HG02763 (cell line): ENCODE data around the gene ZCCHC4.
"Not testable (repeated sequence)": the region's sequence is repeated elsewhere in the genome, so short reads cannot be mapped to it uniquely, and the experiment has no call there.

ENCODE experiments used
- ATAC-seq: cut with Tn5 transposase; IDR thresholded peaks from one replicate; pipeline ENCODE4 v1.9.1; 2021; ENCODE audit warnings: mild to moderate bottlenecking, moderate library complexity; ENCODE audit not compliant: unreplicated experiment

Gene ZCCHC4

DNA sequence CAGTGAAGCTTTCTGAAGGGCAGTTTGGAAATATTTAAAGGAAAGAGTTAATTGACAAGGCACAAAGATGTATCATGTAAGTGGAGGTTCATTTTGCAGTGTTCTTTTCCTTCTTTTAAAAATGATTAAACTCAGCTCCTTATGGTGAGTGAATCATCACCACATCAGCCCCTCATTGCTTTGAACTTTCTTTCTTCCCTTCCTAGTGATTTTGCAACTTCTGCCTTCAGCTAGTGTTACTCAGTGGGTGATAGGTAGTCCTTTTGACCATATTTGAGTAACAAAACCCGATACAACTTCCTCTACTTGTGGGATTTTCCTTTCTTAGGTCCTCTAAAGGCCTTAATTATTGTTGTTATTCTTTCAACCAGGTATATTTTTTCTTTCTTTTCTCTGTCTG, 8.2 kb downstream of the ZCCHC4 start:
- no peak for ATAC-seq

GRCh38 chr4:25321703-25322102, 9.1 kb downstream of the ZCCHC4 start:
- no peak for ATAC-seq

DNA sequence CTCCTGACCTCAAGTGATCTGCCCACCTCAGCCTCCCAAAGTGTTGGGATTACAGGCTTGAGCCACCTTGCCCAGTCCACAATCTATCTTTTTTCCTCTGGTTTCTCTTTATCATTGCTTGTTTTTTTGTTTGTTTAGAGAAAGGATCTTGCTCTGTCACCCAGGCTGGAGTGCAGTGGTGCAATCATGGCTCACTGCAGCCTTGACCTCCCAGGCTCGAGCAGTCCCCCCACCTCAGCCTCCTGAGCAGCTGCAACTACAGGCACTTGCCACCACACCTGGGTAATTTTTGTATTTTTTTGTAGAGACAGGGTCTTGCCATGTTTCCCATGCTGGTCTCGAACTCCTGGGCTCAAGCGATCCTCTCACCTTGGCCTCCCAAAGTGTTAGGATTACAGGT, 15.9 kb downstream of the ZCCHC4 start:
- ATAC-seq: not testable (repeated sequence)

GRCh38 chr4:25330335-25330734, 17.8 kb downstream of the ZCCHC4 start:
- ATAC-seq: no peak

DNA sequence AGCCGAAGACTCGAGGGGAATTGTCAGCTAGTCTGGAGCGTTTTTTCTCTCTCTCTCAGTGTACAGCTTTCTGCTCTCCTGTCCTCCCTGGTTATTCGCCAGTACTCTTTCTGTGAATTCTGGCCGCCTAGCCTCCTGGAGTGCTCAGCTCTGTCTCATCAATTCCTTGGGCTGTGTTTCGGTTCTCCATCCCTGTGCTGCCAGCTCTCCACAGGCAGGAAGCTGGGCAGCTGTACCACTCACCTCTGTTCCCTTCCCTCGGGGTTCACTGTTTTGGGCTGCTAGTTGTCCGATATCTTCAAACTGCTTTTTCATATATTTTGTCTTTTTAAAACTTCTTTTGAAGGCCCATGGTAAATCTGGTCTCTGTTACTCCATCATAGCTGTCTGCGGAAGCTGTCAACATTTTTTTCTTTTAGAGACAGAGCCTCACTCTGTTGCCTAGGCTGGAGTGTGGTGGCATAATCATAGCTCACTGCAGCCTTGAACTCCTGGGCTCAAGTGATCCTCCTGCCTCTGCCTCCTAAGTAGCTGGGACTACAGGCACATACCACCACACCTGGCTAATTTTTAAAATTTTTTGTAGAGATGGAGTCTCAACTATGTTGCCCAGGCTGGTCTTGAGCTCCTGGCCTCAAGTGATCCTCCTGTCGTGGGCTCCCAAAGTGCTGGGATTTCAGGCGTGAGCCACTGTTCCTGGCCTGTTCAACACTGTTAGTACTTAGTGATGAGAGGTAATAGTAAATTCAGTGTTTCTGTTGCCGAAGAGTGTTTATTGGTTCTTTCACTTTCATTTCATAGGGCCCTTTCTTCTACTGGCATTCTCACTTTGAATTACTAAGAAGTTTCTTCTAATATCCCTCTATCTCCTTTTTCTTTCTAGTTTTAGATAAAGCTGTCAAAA, 18.6 kb downstream of the ZCCHC4 start:
- no peak for ATAC-seq

DNA sequence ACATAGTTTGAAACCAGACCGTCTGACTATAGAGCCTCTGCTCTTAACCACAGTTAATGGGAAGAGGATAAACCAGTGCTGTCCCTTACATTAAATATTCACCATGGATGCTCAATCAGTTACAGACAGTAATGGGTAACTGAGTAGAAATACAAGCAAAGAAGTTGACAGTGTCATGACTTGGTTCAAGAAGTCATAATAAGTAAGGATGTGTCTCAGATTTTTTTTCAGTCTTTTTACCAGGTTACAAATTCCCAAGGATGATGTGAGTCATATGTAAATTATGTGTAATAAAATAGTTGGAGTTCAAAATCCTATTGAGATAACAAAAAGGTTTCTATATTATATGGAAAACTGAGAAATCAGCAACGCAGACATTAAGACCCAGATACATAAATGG, 31.1 kb downstream of the ZCCHC4 start:
- ATAC-seq: no peak

GRCh38 chr4:25345744-25346143, 33.2 kb downstream of the ZCCHC4 start:
- no peak for ATAC-seq

DNA sequence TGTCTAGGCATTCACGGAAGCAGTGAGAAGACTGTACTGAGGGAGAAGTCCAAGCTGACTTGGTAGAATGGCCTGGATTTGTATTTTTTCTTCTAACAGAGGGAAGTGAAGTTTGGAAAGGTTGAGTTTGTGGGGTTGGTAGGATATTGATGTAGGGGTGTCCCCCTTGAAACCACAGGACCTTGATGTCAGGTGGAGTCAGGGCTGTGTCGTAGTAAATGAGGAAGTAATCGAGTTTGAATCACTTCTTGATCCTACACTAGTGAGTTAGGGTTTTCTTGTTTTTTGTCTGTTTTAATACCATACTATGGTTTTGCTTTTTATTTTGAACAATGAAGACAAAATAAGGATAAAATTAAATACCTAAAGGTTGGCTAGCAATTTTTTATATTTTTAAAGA, 34.3 kb downstream of the ZCCHC4 start:
- no peak for ATAC-seq

GRCh38 chr4:25347473-25347872, 34.9 kb downstream of the ZCCHC4 start:
- ATAC-seq: no peak

DNA sequence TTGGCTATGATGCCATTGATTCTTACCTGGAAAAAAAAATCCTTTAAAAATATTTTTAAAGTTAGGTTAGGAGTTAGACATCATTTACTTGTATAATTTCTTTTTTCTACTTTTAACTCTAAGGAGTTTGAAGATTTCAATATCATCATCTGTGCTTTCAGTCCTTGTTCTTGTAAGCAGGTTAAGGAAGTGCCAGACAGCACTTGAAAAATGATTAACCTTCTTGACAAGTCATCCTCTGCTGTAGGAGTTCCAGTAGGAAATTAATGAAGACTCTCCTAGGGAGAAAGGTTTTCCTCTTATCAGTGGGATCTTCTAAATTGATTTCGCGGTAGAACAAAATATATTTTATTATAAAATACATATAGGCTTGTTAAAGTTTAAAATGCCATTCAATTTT, 35.4 kb downstream of the ZCCHC4 start:
- no peak for ATAC-seq

- ATAC-seq: no peak
Measured at GRCh38 chr4:25350561-25350960, 38.0 kb downstream of the ZCCHC4 start.

DNA sequence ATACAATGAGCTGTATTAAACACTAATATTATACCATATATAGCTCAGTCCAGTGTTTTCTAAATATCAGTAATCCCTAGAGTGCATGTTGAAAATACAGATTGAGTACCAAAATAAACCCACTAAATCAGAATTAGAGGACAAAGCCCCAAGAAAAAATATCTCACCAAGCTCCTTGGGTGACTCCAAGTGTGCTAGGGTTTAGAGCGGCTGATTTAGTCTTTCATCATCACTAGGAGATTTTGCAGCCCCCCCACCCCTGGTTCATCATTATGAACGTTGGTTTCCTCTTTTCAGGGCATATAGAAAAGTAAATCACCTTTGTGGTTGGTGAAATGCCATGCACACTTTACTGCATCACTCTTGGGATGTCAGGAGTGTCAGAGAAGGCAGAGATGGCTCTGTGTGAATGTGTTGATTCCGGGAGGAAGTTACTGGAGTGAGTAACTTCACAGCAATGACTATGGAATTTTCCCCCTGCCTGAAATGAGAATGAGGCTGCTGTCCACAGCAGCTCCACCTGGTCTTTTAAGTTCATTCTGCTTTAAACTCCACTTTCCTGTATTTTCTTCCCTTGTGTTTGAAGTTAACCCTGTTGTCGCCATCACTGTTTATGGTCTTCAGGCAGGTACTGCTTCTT, 39.3 kb downstream of the ZCCHC4 start:
- no peak for ATAC-seq

GRCh38 chr4:25356068-25356467, 43.5 kb downstream of the ZCCHC4 start:
- no peak for ATAC-seq

DNA sequence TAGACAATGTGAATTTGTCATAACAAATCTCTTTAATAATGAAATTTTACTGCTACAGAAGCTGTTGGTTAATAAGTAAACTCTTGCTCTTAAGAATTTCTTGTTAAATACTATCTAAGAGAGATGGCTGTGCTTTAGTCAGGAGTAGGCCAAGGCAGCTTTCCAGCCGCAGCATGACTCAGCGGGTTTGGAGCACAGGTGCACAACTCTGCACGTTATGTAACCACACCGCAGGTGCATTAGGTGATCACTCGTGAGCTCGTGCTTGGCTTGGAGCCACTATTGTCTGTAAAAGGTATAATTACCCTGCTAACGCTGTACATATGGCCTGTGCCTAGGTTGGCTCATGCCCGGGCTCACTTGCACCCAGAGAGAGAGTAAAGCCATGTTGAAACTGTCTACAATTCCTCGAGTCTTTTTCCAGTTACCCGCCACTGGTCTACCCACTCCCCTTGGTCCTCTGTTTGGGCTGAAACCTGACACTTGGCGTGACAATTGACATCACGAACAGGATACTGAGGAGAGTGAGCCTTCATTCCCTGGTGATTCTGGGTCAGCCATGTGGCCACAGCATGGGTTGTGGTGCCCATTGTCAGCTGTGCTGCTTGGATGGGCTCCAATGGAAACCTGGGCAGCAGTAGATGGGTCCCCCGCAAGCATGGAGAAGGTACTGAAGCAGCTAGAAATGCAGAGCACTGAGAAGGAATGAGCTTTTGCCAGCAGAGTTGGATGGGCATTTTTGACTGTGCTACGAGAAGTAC, 46.1 kb downstream of the ZCCHC4 start:
- no peak for ATAC-seq

GRCh38 chr4:25361253-25361652, 48.7 kb downstream of the ZCCHC4 start:
- no peak for ATAC-seq

DNA sequence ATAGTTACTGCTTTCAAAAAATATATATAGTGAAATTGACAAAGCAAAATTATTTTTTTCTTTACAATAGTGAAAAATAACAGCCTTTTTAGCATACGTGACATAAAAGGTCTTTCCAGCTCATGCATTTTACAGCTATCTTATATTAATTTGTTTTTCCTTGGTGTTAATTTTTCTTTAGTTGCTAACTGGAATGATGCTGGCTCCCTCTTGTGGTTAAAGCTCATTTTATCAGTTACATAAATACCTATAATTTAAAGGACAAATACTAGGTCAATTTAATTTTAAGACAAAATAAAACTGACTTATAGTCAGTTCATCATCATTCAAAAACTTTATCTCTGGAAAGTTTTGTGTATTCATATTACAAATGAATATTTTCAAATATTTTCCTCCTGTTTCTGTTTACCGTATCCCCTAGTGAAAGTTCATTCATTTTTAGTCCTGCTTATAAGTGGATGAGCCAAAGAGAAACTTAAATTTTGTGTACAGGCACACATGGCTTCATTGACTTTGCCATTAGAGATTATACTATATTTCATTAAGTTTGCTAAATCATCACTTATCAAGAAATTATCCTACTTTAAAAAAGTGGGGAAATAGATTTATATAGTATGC, 54.5 kb downstream of the ZCCHC4 start:
- ATAC-seq: no peak

DNA sequence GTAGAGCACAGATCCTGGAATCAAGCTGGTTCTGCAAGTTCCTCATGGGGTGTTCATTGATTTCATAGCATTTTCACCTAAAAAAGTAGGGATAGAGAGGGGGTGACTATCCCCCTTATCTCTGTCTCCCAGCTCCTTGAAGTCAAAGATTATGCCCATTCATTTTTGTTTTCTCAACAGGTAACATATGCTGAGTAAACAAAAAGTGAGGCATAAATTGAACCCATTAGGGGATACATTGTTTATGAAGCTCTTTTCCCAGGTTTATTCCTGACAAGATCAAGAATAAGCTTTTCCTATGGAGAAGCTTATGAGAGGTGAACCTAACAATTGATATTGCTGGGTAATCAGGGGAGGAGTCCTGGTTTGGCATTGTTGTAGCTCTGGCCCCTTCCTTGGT, 55.3 kb downstream of the ZCCHC4 start:
- ATAC-seq: no peak

GRCh38 chr4:25368315-25368714, 55.7 kb downstream of the ZCCHC4 start:
- ATAC-seq: no peak

GRCh38 chr4:25370242-25370641, 57.7 kb downstream of the ZCCHC4 start:
- no peak for ATAC-seq

- not testable (repeated sequence) for ATAC-seq
Measured at GRCh38 chr4:25372549-25372948, 60.0 kb downstream of the ZCCHC4 start.
